Measurements from ENCODE around the gene SFRP5.
A peak's percentile ranks its signal among the peaks of the same experiment; 100 is the strongest.

SFRP5 gene

DNA sequence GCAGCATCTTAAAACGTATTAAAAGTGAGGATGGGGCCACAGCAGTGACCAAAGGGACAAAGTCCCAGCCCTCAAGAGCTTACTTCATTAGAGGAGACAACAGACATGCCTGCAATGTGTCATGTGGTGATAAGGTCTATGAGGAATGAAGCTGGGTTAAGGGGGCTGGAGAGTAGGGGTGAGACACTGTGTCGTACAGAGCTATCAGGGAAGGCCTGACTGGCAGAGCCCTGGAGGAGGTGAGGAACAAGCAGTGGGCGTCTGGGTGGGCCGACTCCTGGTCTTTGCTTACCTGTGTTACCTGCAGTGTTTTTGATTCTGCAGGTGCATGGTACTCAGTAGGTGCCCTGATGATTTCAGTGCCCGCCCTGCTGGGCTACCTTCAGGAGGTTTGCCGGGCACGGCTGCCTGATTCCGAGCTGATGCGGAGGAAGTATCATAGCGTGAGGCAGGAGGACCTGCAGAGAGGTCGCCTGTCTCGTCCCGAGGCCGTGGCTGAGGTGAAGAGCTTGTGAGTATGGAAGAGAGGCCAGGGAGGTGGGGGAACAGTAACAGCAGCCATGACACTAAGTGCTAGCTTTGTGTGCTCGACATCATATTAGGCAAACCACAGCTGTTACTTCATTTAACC is 27.3 kb downstream of the SFRP5 start:
- TF ChIP-seq GATA3 (IDR thresholded peaks at IDR 0.05; ENCODE audit: low read depth, low read length), result no peak
- TF ChIP-seq GATA2 (IDR thresholded peaks at IDR 0.05; ENCODE audit: low read depth, low read length), result peak; percentile 74

DNA sequence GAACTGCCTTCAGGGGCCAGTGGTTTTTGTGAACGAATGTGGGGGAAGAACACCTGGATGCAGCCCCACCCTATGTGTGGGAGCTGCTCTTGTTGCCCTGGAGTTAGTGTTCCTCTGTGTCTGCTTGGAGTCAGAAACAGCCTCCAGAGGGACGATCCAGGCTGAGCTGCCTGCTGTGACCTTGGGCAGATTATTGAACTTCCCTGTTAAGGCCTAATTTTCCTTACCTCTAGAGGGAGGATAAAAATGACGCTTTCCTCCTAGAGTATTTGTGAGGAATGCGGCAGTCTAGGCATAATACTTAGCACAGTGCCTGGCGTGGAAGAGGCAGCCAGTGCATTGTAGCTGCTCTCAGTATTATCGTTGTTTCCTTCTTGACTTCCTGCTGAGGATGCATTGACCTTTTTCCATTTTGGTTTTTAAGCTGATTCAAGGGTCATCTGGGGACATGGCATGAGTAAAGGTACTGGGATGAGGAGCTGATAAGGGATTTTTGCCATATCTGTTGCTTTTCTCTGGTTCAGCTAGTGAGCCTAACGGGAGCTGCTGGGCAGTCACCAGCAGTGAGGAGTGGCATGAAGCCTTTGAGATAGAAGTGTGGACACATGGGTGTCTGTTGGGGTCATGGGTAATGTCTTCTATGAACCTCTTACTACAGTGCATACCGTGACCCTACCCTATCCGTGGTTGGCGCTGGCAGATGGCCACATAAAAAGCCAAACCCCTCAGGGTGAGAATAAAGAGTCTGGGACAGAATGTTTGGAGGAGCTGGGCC is 28.4 kb downstream of the SFRP5 start:
- TF ChIP-seq GATA2 (IDR thresholded peaks at IDR 0.05; ENCODE audit: low read depth, low read length), result no peak
- TF ChIP-seq GATA3 (IDR thresholded peaks at IDR 0.05; ENCODE audit: low read depth, low read length), result no peak

- no peak for TF ChIP-seq GATA2 (IDR thresholded peaks at IDR 0.05; ENCODE audit: low read depth, low read length)
- no peak for TF ChIP-seq GATA3 (IDR thresholded peaks at IDR 0.05; ENCODE audit: low read depth, low read length)
These were observed 31.2 kb downstream of the SFRP5 start for GRCh38 chr10:97740613-97741012.

DNA sequence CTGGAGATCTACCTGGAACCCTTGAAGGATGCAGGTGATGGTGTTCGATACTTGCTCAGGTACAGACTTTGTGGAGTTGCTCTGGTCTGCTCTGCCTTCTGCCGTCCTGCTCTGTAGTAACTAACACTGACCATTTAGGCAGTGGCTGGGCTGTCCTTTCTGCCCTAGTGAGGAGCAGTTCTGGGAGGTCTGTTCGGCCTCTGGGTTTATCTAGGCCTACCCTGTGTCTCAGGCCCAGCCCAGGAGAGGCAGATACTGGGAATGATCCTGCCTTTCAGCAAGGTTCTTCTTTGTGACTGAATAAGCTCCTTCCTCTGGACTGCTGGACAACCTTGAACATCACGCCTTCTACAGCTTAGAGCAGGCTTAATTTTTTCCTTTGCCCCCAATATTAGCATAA is 33.2 kb downstream of the SFRP5 start:
- TF ChIP-seq GATA3 (IDR thresholded peaks at IDR 0.05; ENCODE audit: low read depth, low read length), result no peak

DNA sequence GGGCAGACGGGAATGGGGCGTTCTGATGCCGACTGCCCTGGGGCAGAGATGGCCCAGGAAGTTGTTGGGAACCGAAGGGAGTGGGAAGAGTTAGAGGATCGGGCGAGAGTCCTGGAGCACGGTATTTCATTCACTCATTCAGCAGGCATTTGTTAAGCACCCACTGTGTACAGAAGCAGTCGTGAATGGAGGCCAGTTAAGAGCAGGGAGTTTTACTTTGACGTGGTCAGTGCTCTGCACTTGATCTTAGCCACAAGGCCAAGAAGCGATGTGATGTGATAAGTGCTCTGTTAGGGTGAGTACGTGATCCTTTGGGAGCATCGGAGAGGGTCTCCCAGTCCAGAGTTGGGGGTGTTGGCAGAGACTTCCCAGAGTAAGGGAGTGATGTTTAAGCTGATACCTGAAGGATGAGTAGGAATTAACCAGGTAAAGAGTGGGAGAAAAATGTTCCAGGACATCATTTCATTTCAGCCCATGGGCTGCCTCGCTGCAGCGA is 34.0 kb downstream of the SFRP5 start:
- no peak for TF ChIP-seq GATA3 (IDR thresholded peaks at IDR 0.05; ENCODE audit: low read depth, low read length)
- no peak for TF ChIP-seq GATA2 (IDR thresholded peaks at IDR 0.05; ENCODE audit: low read depth, low read length)

DNA sequence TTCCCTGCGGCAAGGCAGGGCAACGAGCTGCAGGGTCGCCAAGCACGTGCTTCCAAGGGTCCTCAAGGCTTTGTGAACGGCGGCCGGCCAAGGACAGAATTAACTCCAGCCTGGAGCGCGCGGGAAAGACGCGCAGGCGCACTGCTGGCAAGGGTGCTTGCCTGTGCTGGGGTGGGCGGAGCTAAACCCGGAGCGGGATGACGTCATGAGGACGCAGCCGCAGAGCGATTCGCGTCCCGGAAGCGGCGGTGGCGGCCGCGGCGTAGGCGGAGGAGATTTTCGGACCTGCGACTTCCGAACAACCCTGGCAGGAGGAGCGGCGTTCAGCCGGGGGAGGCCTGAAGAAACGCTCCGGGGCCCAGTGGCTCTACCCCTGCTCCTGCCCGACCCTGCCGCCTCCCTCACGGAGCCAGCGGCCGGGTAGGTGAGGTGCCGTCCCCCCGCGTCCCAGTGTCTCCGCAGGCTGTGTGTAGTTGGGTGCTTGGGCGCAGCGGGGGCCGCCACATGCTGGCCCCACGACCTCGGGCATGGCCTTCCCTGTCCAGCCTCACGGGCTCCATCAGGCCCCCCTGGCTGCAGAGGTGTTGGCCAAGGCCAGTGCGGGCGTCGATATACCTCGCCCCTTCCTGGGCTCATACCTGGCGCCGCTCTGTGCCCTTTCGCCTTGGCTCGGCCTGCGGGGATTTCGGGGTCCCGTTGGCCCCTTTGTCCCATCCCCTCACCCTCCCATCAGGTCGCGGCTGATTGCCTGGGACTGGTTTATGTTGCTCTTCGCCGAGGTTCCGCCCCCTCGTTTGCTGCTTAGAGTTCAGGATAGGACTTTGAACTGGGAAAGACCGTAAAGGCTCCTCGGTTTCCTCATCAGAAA is 34.7 kb downstream of the SFRP5 start, which contains the start of gene ZFYVE27:
Gene ZFYVE27, plus strand, starts transcription at position 227 of the 868 bp plus-strand sequence. CDS start 1,350 bp downstream, outside the sequence.
- TF ChIP-seq GATA3 (IDR thresholded peaks at IDR 0.05; ENCODE audit: low read depth, low read length) (no peak), GATA2 (IDR thresholded peaks at IDR 0.05; ENCODE audit: low read depth, low read length) (no peak)

- TF ChIP-seq GATA2 (IDR thresholded peaks at IDR 0.05; ENCODE audit: low read depth, low read length), result no peak
- no peak for TF ChIP-seq GATA3 (IDR thresholded peaks at IDR 0.05; ENCODE audit: low read depth, low read length)
These were observed 35.3 kb downstream of the SFRP5 start for GRCh38 chr10:97736403-97736901.

GRCh38 chr10:97734021-97734420 is 37.8 kb downstream of the SFRP5 start:
- TF ChIP-seq GATA2 (IDR thresholded peaks at IDR 0.05; ENCODE audit: low read depth, low read length), result no peak
- no peak for TF ChIP-seq GATA3 (IDR thresholded peaks at IDR 0.05; ENCODE audit: low read depth, low read length)

GRCh38 chr10:97733256-97733655 is 38.5 kb downstream of the SFRP5 start:
- no peak for TF ChIP-seq GATA3 (IDR thresholded peaks at IDR 0.05; ENCODE audit: low read depth, low read length)
- TF ChIP-seq GATA2 (IDR thresholded peaks at IDR 0.05; ENCODE audit: low read depth, low read length), result no peak

DNA sequence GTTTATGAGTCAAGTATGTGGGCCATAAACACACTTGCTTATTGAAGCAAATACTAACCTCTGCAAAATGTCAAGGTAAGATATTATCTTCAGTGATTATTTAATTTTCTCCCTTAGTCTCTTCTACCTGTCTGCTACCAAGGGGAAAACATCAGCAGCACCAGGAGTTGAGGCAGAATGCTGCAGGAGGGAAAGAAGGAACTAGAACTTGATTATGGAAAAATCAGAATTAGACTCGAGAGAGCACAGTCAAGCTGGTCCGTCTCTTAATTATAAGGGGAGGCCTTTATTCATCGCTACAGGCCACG is 39.8 kb downstream of the SFRP5 start:
- TF ChIP-seq GATA2 (IDR thresholded peaks at IDR 0.05; ENCODE audit: low read depth, low read length), result no peak
- no peak for TF ChIP-seq GATA3 (IDR thresholded peaks at IDR 0.05; ENCODE audit: low read depth, low read length)

DNA sequence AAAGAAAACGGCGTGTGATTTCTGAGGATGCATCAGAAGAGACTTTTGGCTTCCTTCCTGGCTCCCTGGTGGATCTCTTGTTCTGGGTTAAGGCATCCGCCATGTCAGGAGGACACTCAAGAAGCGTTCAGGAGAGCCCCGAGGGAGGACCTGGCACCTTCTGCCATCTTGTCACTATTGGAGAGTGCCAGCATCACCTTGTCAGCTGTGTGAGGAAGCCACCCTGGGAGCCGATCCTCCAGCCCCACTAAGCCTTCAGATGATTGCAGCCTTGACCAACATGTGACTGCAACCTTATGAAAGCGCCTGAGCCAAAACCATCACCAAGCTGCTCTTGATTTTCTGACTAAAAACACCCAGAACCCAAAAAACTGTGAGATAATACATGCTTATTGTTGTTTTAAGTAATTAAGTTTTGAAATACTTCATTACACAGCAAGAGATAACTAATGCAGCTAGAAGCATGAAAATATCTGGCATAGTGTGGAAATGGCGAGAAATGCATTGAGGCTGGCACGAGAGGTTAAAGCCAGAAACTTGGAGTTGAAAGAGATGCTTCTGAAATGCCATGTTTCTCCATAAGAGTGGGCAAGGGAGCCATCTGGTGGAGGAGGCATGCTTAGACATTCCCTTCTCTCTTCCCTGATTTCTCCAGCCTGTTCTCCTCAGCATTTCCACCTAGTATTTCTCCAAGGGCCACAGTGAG is 40.3 kb downstream of the SFRP5 start:
- TF ChIP-seq GATA2 (IDR thresholded peaks at IDR 0.05; ENCODE audit: low read depth, low read length), result no peak
- TF ChIP-seq GATA3 (IDR thresholded peaks at IDR 0.05; ENCODE audit: low read depth, low read length), result no peak

DNA sequence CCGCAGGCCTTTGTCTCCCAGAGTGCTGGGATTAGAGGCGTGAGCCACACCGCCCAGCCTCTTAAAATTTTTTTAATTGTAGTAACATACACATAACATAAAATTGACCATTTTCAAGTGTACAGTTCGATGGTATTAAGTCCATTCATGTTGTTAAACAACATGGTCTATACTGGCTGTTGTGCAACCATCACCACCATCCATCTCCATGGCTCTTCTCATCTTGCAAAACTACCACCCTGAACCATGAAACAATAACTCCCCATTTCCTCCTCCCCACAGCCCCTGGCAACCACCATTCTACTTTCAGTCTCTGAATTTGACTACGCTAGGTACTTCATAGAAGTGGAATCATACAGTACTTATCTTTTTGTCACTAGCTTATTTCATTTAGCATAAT is 42.8 kb downstream of the SFRP5 start:
- no peak for TF ChIP-seq GATA2 (IDR thresholded peaks at IDR 0.05; ENCODE audit: low read depth, low read length)
- TF ChIP-seq GATA3 (IDR thresholded peaks at IDR 0.05; ENCODE audit: low read depth, low read length), result no peak

GRCh38 chr10:97726636-97727178 is 45.1 kb downstream of the SFRP5 start:
- no peak for TF ChIP-seq GATA2 (IDR thresholded peaks at IDR 0.05; ENCODE audit: low read depth, low read length)
- no peak for TF ChIP-seq GATA3 (IDR thresholded peaks at IDR 0.05; ENCODE audit: low read depth, low read length)

All from SH-SY5Y (cell line).